K562 (cell line): ENCODE data around the gene CTIF. TPM values are rescaled to one million over a fixed set of nuclear protein-coding genes. Genes with fewer than 3 reads are reported as not detected.

Experiments used
- BCL6 ChIP-seq: fragments of 250-450 bp; sonication (Bioruptor Pico); IDR thresholded peaks from 2 replicates; pipeline ENCODE4 v1.4.0; 2020
- RBFOX2 ChIP-seq: fragments of 200-400 bp; formaldehyde crosslinking; IDR thresholded peaks from 2 replicates; pipeline ENCODE4 v1.6.1; 2017; ENCODE audit warnings: low read depth, mild to moderate bottlenecking, low read length, moderate library complexity
- ZNF282 ChIP-seq: sonication (generic); formaldehyde crosslinking; IDR thresholded peaks from 2 replicates; pipeline ENCODE4 v1.8.1; 2023; ENCODE audit warnings: missing genetic modification reagents
- ZNF436 ChIP-seq: fragments of 250-450, 450-650 bp; sonication (Bioruptor Pico); formaldehyde crosslinking; IDR thresholded peaks from 2 replicates; pipeline ENCODE4 v1.7.0; 2020; ENCODE audit warnings: mild to moderate bottlenecking
- polyA plus RNA-seq, 8 experiments: library from polyadenylated mRNA; depleted of rRNA in 4 of 8; stranded (reverse) in 5 of 8; unstranded in 3 of 8; fragments of >200 nt; fragmentation: Nextera tagmentation in 2 of 8; fragmentation: Illumina TruSeq in 1 of 8; extraction: Ambion mirVana in 2 of 8; extraction: Trizol in 1 of 8; gene quantifications; 2 replicates each; pipeline versions ENCODE4 v1.2.1 to v1.2.3, GENCODE V29; 2011 to 2014; ENCODE audit warnings: inconsistent platforms in 1 of 8, missing spikeins in 1 of 8
- total RNA-seq, 7 experiments: library from RNA; depleted of rRNA in 6 of 7; stranded (reverse); fragments of >200 nt in 6 of 7; fragmentation: Illumina TruSeq in 2 of 7; extraction: Trizol in 2 of 7; gene quantifications; 2 replicates each; pipeline versions ENCODE4 v1.2.1 to v1.2.3, GENCODE V29; 2011 to 2021; ENCODE audit warnings: low replicate concordance in 1 of 7
- TF ChIP-seq, protein P1 (sequence below), 2 experiments: fragments of 450-650 bp; IDR thresholded peaks; 2 replicates each; pipeline ENCODE4 v1.6.1; 2016; ENCODE audit warnings: mild to moderate bottlenecking in 2 of 2, borderline replicate concordance in 1 of 2, low read depth in 1 of 2, moderate library complexity in 1 of 2
- TF ChIP-seq, protein P2 (sequence below): fragments of 200-800 bp; sonication (Bioruptor generic); IDR thresholded peaks from 2 replicates; pipeline ENCODE4 v1.6.1; 2017; ENCODE audit warnings: missing genetic modification characterization, missing compliant biosample characterization
- TF ChIP-seq, protein P3 (sequence below): fragments of 250-450 bp; sonication (Bioruptor Pico); IDR thresholded peaks from 2 replicates; pipeline ENCODE4 v1.5.1; 2021; ENCODE audit warnings: mild to moderate bottlenecking
- TF ChIP-seq, protein P4 (sequence below), 2 experiments: fragments of 450-650 bp; conservative IDR thresholded peaks; 2 replicates each; pipeline ENCODE4 v1.6.1; 2017; ENCODE audit warnings: mild to moderate bottlenecking in 2 of 2, moderate library complexity in 2 of 2

The CTIF gene
- total and polyA plus RNA-seq, 9 of the 15 experiments (the other 6 are each of a cell fraction or from before 2014, with no cell fraction given): 0.17 to 11.5 (median 2.2) TPM

DNA sequence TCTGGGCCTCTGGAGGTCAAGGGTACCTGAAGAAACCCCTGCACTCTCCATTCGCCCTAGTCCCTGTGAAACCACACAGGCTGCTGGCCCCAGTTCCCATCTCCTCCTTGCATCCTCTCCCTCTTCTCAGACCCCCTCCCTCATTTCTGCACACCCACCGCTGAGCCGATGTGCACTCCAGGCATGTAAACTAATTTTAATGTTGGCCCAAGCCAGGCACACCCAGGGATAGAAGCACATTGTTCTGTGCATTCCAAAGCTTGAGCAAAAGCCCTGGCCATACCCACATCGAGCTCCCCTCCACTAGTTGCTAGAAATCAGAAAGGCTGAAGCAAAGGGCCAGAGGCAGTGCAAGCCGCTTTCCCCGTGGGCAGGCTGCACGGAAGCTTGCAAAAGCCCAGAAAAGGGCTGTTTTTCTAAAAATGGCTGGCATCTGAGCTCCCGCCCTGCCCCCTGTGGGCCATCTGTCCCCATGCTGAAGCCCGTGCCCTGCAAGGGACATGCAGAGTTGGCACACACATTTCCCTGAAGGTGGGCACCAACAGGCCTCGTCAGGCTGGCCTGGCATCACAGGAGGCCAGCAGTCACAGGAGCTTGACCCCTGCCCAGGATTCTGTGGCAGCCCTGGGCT lies 230.3 kb downstream of the CTIF start (continued):
- TF ChIP-seq, protein P1, sequence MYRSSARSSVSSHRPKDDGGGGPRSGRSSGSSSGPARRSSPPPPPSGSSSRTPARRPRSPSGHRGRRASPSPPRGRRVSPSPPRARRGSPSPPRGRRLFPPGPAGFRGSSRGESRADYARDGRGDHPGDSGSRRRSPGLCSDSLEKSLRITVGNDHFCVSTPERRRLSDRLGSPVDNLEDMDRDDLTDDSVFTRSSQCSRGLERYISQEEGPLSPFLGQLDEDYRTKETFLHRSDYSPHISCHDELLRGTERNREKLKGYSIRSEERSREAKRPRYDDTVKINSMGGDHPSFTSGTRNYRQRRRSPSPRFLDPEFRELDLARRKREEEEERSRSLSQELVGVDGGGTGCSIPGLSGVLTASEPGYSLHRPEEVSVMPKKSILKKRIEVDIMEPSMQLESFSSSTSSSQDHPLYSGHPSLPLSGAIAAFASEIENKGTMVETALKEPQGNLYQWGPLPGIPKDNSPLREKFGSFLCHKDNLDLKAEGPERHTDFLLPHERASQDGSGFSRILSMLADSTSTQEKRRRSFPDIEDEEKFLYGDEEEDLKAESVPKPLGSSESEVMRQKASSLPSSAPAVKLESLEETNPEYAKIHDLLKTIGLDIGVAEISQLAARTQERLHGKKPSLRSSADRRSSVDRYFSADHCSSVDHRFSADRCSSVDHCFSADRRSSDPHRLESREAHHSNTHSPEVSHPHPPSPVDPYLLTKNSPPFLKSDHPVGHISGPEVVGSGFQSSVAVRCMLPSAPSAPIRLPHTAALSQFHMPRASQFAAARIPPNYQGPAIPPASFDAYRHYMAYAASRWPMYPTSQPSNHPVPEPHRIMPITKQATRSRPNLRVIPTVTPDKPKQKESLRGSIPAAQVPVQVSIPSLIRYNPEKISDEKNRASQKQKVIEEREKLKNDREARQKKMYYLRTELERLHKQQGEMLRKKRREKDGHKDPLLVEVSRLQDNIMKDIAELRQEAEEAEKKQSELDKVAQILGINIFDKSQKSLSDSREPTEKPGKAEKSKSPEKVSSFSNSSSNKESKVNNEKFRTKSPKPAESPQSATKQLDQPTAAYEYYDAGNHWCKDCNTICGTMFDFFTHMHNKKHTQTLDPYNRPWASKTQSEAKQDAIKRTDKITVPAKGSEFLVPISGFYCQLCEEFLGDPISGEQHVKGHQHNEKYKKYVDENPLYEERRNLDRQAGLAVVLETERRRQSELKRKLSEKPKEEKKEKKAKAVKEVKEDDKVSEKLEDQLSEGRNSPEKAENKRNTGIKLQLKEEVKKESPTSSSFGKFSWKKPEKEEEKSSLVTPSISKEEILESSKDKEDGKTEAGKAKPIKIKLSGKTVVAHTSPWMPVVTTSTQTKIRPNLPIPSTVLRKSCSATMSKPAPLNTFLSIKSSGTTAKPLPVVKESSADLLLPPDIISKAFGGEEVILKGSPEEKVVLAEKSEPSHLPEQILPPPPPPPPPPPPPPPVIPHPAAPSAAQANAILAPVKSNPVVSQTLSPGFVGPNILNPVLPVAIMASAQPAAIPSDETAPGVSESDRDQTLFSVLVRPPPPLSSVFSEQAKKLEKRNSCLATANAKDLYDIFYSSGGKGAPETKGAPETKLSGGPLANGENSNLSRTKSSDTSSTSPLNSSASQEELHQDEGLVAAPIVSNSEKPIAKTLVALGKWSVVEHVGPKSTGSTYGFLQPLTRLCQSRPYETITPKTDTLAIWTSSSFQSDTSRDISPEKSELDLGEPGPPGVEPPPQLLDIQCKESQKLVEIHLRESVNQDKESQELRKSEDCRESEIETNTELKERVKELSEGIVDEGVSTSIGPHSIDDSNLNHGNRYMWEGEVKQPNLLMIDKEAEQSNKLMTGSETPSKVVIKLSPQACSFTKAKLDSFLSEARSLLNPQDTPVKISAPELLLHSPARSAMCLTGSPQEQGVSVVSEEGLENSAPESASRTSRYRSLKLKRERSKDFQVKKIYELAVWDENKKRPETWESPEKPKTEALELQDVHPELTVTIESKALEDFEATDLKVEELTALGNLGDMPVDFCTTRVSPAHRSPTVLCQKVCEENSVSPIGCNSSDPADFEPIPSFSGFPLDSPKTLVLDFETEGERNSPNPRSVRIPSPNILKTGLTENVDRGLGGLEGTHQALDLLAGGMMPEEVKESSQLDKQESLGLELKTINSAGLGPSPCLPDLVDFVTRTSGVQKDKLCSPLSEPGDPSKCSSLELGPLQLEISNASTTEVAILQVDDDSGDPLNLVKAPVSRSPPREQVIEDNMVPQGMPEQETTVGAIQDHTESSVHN (IDR thresholded peaks at IDR 0.05; ENCODE audit: borderline replicate concordance in 1 of 2, low read depth in 1 of 2): no peak
- no peak for TF ChIP-seq ZNF282 (CRISPR knock-in tag)
- no peak for TF ChIP-seq RBFOX2
- TF ChIP-seq, protein P2, sequence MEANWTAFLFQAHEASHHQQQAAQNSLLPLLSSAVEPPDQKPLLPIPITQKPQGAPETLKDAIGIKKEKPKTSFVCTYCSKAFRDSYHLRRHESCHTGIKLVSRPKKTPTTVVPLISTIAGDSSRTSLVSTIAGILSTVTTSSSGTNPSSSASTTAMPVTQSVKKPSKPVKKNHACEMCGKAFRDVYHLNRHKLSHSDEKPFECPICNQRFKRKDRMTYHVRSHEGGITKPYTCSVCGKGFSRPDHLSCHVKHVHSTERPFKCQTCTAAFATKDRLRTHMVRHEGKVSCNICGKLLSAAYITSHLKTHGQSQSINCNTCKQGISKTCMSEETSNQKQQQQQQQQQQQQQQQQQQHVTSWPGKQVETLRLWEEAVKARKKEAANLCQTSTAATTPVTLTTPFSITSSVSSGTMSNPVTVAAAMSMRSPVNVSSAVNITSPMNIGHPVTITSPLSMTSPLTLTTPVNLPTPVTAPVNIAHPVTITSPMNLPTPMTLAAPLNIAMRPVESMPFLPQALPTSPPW: no peak
- TF ChIP-seq, protein P3, sequence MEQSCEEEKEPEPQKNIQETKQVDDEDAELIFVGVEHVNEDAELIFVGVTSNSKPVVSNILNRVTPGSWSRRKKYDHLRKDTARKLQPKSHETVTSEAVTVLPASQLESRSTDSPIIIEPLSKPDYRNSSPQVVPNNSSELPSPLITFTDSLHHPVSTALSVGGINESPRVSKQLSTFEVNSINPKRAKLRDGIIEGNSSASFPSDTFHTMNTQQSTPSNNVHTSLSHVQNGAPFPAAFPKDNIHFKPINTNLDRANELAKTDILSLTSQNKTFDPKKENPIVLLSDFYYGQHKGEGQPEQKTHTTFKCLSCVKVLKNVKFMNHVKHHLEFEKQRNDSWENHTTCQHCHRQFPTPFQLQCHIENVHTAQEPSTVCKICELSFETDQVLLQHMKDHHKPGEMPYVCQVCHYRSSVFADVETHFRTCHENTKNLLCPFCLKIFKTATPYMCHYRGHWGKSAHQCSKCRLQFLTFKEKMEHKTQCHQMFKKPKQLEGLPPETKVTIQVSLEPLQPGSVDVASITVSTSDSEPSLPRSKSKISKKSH (CRISPR knock-in tag): no peak
- TF ChIP-seq BCL6 (CRISPR knock-in tag): no peak
- no peak for TF ChIP-seq ZNF436 (CRISPR knock-in tag)
- TF ChIP-seq, protein P4, sequence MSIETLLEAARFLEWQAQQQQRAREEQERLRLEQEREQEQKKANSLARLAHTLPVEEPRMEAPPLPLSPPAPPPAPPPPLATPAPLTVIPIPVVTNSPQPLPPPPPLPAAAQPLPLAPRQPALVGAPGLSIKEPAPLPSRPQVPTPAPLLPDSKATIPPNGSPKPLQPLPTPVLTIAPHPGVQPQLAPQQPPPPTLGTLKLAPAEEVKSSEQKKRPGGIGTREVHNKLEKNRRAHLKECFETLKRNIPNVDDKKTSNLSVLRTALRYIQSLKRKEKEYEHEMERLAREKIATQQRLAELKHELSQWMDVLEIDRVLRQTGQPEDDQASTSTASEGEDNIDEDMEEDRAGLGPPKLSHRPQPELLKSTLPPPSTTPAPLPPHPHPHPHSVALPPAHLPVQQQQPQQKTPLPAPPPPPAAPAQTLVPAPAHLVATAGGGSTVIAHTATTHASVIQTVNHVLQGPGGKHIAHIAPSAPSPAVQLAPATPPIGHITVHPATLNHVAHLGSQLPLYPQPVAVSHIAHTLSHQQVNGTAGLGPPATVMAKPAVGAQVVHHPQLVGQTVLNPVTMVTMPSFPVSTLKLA (conservative IDR thresholded peaks at IDR 0.05): no peak
